GM19043 (cell line): Measurements from ENCODE around the gene PDGFRB.

Source experiments
- ATAC-seq: cut with Tn5 transposase; IDR thresholded peaks from one replicate; pipeline ENCODE4 v1.9.1; 2021; ENCODE audit warnings: low read depth; ENCODE audit not compliant: unreplicated experiment

PDGFRB gene

DNA sequence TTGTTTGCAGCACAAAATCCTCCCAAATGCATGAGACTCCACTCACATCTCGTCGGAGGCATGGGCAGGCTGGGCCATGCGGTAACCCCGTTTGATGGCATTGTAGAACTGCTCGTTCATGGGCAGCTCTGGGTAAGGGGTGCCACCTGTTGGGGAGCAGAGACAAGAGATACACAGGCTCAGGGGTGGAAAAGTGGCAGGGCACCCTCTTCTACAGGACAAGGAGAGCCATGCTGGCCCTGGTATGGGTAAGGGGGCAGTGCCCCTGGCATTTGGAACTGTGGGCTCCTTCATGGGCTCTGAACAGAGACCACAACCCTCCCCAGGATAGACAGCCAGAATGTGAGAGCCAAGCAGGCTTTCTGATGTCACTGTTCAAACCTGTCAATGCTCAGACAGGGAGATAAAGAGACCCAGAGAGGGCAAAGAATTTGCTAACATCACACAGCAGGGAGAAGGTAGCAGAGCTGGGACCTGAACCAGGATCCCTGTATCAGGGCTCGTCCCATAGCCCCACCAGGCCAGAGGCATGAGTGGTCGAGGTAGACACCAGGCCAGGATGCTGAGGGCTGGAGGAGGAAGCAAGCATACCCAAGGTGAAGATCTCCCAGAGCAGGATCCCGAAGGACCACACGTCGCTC is 36.1 kb downstream of the PDGFRB start:
- ATAC-seq: no peak

DNA sequence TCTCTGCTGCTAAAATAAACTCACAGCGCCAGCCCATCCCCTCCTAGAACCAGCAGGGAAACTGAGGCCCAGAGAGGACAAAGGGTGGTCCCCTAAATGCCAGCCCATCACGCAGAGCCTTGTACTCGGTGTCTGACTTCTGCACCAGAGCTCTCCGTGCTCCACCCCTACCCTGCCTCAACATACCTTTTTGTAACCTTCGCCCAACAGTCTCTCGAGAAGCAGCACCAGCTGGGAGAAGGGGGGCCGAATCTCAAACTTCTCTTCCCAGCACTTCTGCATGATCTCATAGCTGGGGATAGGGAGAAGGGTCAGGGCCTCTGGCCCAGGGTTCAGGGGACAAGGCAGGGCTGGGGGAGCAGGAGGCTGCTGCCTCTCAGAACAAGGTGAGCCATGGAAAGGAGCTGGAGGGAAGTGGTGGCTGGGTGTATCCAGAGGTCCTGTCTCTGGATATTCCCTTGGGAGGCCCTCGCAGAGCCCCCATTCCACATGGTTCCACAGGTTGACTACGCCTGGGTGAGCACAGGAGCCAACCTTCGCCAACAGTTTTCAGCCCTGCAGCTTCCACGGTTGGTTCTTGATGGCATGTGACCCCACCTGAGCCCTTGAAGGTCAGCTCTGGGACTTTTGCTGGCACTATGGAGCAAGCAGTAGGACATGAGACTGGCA is 37.0 kb downstream of the PDGFRB start:
- ATAC-seq: no peak

DNA sequence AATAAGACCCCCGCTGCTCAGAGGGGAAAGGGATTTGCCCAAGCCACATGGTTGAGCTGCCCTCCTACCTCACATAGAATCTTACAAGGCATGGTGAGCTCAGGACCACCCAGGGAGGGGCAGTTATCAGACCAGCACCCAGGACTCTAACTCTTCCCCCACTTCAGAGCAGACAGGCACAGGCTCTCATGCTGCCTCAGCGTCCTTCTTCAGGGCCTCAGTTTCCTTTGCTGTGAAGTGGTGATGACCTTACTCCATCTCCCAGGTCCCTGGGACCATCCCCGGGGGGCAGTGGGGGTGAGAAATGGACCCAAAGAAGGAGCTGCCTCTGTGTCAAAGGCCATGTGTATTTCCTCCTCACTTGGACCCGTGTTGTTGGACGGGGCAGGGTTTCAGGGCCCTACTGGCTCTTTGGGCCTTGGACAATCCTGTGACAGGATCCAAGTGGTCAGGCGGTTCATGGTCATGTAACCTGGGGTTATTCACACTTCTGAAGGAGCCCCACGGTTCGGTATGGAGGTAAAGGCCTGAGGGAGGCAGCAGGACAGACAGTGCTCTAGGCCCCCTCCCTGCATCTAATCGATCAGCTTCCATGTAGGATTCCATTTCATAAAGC is 37.6 kb downstream of the PDGFRB start:
- ATAC-seq: no peak

DNA sequence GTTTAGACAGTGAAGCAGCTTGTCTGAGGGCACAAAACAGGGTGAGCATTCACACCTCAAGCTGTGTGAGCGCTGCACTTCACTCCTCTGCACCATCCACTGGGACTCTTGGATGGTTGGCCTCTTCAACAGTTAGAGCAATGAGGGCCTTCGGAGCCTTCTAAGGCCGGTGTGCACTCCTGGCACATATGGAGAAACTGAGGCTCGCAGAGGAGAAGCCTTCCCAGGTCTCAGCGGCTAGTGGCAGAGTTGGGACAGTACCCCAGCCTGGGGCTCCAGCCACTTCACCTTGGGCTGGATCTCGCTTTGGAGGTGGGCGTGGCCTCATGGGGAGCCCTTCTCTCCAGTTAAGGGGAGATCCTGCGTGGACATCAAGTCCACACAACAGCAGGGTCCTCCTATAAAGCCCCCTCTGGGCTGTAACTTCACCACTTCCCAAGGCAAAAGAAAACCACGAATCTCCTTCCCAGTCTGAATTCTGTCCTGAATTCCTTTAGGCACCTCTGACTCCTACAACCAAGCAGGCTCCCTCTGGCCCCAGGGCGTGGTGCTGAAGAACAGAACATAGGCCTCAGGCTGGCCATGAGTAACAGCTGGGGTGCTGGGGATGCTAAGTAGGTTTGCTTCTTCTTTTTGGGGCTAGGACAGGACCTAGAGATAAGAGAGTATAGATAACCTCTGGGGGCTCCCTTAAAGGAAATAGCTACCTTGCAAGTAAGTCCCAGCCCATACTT is 38.8 kb downstream of the PDGFRB start:
- ATAC-seq: no peak

DNA sequence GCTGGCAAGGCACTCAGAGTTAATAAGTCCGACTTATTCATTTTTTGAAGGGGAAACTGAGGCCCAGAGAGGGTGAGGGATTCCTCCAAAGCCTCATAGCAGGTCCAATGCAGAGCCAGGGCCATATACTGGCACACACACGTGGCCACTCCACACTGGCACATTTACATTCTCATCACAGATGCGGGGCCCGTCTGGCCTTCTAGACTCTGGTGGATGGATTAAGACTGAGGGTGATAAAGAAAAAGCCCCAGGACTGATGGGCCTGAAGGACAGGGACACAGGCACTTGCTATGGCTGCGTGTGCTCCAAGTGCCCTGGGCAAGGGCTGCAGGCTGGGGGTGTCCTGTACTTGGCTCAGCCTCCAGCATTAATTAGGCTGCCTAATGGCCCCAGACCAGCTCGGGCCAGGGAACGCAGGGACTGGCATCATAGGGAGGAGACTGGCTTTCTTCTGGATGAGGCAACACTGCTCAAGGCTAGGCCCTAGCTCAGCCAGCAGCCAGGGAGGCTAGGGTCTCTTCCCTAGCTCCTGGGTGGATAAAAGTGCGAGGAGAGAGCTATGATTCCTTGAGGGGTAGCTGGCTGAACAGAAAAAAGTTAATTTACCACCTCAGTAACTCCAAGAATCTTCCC is 40.8 kb downstream of the PDGFRB start:
- ATAC-seq: no peak

DNA sequence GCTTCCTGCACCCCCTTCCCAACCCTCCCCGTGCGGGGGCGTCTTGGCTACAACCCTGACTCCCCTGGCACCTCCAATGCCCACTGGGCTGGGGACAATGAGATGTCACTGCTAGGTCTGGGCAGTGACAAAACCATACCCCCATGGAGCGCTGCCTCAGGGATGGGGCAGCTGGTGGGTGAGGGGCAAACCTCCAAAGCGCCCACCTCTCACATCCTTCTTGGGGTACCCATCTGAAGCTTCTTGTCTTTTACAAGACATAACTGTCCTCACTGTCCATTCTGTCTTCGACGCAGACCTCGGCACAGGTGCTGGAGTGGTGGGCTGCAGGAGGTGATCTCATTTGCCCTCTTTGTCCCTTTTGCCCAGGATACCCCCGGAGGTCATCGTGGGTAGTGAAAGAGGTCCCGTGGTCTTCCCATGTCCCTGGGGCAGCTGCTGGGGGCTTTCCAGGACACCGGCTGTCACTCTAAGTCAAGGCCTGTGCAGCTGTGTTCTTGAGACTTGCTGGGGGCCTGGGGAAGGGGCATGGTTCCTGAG is 41.5 kb downstream of the PDGFRB start:
- ATAC-seq: no peak

DNA sequence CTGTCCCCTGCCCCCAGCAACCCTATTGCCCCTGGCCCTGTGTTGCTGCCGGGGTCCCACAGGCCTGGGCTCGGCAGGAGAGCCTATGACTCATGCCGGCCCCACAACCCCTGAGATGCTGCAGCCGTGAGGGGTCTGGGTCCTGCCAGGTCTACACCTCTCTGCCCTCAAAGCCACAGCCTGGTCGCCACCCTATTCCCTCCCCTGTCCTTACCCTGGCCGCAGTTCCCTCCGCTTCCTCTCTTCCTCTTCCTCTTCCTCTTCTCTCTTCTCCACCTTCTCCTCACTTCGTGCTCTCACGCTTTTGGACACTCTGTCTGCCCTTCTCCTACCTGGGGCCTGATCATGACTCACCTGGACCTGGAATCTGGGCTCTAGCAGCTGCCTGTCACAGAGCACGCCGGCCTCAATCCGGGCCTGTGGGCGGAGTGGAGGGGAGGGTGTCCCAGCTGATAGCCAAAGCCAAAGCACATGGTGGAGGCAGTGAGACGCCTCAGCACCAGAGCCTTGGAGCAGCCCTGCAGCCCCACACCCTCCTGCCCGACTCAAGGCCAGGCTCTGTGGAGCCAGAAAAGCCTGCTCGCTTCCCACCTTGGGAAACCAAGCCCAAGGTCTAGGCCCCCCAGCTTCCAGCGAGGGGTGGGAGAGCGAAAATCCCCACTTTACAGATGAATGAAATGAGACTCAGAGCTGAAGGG is 42.4 kb downstream of the PDGFRB start:
- no peak for ATAC-seq

DNA sequence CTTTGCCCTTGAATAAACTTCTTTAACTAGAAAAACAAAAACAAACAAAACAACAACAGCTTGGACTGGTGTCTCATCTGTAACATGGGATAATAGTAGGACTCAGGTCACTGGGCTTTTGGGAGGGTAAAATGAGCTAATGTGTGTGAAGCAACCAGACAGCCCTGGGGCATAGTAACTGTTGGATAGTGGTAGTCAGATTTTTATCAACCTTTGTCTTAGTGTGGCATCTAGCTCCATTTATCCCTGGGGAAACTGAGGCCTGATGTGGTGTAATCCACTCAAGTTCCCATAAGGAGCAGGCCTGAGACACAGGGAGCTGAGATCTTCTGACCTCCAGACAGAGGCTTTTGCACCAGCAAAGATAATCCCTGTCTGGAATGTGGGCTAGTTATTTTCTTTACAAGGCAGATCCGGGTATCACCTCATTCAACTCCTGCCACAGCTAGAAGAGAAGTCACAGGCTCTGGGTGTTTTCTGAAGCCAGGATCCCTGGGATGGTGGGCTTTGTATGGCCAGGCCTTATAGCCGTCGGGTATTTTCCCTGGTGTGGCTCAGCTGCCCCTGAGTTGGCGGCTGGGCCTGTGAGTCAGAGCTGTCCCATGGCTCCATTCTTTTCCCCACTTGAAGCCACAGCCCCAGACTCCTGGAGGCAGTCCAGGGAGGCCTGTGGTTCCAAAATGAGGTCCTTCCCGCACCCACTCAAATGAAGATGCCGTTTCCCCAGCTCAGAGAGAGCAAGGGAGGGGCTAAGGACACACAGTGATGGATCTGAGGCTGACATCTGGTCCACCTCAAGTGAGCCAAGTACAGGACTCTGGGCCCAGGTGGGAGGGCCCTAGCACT is 43.2 kb downstream of the PDGFRB start:
- no peak for ATAC-seq

DNA sequence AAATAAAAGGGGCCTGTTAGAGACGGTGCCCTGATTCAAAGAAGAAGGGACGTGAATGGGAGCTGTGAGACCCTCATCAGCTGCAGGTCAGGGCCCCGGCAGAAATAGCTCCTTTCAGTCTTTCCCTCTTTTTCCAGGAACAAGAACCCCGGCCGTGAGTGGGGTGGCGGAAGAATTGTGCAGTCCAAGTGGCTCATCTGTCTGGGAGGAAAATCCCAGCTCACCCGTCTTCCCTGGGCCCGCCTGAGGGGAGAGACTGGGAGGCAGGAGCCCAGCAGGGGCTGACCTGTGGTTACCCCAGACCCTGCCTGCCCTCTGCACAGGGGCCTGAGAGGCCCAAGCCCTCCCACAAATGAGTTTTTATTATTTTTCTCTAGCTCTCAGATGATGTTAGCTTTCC is 44.5 kb downstream of the PDGFRB start:
- no peak for ATAC-seq

DNA sequence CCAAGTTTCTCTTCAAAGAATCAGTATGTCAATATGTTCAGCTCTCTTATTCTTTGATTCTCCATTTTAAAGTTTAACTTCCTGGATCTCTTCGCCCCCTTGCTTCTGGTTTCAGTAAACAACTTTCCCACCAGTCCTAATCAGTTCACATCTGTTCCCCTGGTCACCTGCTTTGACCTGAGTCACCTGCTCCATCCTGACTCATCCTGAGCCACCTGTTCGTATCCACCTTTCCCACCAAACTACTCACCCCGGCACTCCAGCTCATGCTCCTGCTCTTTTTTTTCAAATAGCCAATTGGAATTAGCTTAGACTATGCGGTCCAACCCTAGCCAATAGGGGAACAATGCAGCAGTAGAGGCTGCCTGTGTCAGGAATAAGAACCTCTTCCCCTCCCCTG is 45.7 kb downstream of the PDGFRB start:
- ATAC-seq: no peak

DNA sequence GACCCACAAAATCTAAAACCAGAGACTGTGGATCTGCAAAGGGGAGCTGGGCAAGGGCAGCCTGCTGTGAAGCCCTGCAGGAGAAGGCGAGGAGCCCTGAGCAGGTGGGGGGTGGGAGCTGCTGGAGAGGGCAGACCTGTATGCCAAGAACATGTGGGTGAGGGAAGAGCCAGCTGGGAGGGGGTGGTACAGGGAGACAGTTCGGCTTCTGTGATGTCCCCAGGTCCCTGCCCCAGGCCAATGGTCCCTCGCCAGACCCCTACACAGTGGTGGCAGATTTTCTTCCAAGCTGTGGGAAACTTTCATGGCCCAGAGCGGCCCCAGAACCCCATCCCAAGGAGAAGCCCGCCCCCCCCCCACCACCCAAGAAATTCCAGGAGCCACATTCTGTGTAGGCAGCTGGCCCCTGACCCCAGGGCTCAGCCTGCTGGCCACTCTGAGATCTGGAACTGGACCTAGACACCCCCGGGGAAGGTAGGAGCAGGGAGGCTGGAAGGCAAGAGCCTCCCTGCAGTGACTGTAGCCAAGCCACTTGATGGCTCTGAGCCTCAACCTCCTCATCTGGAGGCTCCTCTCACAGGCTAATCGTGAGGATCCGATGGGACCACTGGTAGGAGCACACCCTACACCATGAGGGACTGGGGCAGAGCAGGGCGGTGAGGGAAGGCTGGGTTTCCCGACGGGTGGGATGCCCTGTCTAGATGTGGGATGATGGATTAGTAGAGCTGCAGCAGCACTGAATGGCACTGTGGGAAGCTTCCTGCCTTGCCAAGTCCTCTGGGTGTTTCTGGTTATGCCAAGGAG is 46.7 kb downstream of the PDGFRB start:
- no peak for ATAC-seq

DNA sequence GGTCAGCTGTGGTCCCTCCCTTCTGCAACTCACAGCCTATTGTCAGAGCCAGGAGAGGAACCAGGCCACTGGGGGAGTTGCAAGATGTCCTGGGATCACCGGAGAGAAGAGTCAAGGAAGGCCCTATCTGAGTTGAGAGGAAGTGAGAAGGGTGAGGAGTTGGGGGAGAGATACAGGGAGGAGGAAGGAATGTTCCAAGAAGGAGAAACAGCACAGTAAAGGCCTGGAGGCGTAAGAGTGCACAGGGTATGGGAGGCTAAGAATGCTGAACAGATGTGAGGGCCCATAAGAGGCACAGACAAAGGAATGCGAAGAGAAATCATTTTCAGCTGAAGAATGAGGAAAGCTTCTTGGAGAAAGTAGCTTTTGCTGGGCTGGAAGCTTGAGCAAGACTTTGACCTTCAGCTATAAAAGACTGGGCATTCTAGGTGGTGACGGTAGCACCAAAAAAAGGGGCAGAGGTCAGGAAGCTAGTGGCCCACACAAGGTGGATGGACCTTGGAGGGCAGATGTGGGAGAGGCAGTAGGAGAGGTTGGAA is 47.7 kb downstream of the PDGFRB start:
- ATAC-seq: no peak

DNA sequence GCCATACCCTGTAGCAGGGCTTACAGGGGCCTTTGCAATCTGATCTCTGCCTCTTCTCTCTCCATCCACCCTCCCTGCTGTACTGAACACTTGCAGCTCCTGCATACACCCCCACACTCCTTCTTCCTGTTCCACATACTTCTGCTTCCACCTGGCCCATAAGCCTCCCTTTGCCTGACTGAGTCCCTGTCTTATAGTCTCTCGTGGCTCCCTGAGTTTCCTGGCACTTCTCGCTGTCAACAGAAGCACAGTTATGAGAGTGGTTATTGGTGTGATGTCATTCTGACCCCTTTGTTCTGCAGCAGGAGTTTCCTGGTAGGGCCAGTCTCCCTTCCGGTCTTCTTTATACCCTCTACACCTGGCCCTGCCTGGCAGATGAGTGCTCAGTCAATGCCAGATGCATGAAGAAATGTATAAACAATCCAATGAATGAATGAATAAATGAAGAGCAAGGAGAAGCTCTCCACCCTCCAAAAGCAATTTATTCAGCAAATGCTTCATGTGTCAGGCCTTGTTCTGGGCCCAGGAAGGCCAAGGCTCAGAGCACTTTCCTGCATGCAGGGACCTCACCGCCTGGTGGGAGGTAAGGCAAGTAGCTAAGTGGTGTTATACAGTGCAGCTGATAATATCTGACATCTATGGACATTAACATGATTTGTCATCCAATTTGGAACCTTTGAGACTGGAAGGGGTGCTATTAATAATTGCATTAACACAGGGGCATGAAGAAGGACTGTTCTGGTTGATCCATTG is 48.8 kb downstream of the PDGFRB start:
- no peak for ATAC-seq

DNA sequence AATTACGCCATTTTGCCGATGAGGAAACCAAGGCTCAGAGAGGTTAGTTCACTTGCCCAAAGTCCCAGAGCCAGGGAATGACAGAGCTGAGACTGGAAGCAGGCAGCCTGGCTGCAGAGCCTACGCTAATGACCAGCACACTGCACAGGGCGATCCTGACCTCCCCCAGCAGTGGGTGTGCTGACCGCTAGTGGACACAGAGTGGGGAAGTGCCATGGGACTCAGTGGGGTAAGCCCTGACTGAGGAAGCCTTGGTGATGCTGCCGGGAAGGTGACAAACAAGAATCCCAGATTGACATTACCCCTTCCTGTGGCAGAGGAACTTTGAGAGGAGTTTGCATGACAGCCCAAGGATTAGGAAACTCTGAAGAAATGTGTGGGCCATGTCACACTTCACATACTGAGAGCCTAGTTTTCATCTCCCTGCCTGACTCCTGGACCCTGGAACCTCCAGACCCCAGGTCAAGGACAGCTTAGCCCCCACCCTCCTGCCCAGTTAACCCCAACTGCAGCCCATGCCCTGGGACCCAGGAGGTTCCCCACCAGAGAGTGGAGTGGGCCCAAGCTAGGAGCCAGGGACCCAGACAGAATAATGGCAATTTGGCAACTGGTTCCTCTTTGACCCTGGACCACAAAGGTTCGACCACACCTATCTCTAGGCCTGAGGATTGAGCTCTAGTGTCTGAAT is 49.6 kb downstream of the PDGFRB start:
- ATAC-seq: no peak

DNA sequence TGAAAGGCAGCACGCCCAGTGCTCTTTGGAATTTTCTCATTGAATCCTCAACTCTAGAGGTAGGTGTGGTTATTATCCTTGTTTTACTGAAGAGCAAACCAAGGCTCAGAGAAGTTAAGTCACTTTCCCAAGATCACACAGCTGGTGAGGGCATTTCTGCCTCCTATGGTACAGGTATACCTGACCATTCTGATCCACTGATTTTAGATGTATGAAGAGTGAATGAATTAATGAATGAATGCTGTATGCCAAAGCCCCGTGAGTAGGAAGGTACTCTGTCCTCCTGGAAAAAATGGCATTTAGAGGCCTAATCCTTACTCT is 51.1 kb downstream of the PDGFRB start:
- ATAC-seq: no peak

DNA sequence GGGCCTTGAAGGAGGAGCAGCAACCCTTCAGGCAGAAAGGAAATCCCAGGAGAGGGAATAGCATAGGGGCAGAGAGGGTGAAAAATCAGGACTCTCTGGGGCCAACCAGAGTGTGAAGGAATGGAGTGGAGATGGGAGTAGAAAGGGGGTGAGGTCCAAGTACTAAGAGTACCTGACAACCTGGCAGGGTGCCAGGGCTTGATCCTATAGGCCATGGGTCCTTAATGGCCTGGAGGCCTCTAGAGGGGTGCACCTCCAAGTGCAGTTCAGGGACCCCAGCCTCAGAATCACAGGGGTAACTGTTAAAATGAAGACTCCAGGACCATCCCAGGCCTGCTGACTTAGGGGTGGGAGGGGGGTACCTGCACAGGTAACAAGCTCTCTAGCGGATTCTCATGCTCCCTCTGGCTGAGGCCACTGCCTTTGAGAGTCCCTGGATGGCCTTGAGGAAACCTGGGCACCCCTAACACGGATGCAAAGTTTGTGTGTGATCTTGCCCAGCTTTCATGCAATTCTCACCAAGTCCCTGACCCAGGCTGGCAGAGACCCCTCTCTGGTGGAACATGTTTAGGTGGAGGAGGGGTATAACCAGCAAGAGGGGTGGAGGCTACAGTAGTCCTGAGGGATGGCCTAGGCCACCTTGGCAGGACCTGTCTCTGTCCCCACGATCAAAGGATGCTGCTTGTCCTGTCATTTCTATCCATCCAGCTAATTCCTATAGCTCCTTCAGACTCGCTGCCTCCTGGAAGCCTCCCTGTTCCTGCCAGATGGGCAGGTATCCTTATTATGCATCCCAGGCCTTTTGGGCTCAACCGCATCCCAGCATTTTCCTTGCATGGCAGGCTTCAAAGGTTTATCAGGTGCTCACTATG is 51.7 kb downstream of the PDGFRB start:
- no peak for ATAC-seq
